Measurements from ENCODE around the gene C11orf24.

DNA sequence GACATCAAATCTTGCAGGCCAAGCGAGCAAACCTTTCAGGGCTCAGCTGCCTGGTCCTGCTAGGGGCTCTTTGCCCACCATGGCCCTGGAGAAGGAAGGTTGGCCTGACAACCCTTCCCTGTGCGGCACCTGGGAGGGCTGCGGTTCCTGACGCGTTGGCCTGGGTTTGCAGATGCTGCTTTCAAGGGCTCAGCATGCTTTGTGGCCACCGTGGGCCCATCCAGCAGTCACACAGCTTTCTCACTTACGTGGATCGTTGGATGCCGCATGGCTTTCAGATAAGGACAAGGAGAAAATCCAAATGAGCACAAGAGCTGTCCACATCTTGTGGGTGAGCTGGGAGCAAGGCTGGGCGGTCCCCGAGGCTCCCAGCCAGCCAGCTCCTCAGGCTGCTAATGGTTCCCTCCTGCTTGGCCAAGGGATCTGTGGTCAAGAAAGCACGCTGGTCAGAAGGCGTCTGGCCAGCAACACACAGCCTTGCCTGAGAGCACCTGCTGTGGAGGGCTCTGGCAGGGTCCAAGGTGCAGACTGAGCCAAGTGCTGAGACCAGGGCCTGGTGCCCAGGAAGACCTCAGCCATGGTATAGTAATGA lies 8.2 kb downstream of the C11orf24 start:
- TF ChIP-seq, protein P1, sequence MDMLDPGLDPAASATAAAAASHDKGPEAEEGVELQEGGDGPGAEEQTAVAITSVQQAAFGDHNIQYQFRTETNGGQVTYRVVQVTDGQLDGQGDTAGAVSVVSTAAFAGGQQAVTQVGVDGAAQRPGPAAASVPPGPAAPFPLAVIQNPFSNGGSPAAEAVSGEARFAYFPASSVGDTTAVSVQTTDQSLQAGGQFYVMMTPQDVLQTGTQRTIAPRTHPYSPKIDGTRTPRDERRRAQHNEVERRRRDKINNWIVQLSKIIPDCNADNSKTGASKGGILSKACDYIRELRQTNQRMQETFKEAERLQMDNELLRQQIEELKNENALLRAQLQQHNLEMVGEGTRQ (IDR thresholded peaks at IDR 0.05; ENCODE audit: borderline replicate concordance, low read depth, low read length), result no peak
- TF ChIP-seq, protein P2, sequence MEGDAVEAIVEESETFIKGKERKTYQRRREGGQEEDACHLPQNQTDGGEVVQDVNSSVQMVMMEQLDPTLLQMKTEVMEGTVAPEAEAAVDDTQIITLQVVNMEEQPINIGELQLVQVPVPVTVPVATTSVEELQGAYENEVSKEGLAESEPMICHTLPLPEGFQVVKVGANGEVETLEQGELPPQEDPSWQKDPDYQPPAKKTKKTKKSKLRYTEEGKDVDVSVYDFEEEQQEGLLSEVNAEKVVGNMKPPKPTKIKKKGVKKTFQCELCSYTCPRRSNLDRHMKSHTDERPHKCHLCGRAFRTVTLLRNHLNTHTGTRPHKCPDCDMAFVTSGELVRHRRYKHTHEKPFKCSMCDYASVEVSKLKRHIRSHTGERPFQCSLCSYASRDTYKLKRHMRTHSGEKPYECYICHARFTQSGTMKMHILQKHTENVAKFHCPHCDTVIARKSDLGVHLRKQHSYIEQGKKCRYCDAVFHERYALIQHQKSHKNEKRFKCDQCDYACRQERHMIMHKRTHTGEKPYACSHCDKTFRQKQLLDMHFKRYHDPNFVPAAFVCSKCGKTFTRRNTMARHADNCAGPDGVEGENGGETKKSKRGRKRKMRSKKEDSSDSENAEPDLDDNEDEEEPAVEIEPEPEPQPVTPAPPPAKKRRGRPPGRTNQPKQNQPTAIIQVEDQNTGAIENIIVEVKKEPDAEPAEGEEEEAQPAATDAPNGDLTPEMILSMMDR (IDR thresholded peaks at IDR 0.05), result no peak
- TF ChIP-seq RFX5 (IDR thresholded peaks at IDR 0.05; ENCODE audit: low read length), result no peak
- no peak for TF ChIP-seq SIN3A (IDR thresholded peaks at IDR 0.05; ENCODE audit: borderline replicate concordance, low read depth, low read length)
- TF ChIP-seq, protein P3, sequence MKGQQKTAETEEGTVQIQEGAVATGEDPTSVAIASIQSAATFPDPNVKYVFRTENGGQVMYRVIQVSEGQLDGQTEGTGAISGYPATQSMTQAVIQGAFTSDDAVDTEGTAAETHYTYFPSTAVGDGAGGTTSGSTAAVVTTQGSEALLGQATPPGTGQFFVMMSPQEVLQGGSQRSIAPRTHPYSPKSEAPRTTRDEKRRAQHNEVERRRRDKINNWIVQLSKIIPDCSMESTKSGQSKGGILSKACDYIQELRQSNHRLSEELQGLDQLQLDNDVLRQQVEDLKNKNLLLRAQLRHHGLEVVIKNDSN (IDR thresholded peaks at IDR 0.05; ENCODE audit: borderline replicate concordance, low read depth), result no peak
- TF ChIP-seq, protein P4, sequence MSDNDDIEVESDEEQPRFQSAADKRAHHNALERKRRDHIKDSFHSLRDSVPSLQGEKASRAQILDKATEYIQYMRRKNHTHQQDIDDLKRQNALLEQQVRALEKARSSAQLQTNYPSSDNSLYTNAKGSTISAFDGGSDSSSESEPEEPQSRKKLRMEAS (IDR thresholded peaks at IDR 0.05; ENCODE audit: low read depth), result no peak
- no peak for TF ChIP-seq SMC3 (IDR thresholded peaks at IDR 0.05; ENCODE audit: low read depth, low read length)
- TF ChIP-seq, protein P5, sequence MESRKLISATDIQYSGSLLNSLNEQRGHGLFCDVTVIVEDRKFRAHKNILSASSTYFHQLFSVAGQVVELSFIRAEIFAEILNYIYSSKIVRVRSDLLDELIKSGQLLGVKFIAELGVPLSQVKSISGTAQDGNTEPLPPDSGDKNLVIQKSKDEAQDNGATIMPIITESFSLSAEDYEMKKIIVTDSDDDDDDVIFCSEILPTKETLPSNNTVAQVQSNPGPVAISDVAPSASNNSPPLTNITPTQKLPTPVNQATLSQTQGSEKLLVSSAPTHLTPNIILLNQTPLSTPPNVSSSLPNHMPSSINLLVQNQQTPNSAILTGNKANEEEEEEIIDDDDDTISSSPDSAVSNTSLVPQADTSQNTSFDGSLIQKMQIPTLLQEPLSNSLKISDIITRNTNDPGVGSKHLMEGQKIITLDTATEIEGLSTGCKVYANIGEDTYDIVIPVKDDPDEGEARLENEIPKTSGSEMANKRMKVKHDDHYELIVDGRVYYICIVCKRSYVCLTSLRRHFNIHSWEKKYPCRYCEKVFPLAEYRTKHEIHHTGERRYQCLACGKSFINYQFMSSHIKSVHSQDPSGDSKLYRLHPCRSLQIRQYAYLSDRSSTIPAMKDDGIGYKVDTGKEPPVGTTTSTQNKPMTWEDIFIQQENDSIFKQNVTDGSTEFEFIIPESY (IDR thresholded peaks at IDR 0.05; ENCODE audit: borderline replicate concordance, low read depth), result no peak
- no peak for TF ChIP-seq MXI1 (IDR thresholded peaks at IDR 0.05; ENCODE audit: low read depth, low read length)
- TF ChIP-seq CHD2 (IDR thresholded peaks at IDR 0.05; ENCODE audit: low read length, partially characterized antibody), result no peak
- TF ChIP-seq RAD21 (IDR thresholded peaks at IDR 0.05; ENCODE audit: low read length), result no peak

Data from SK-N-SH (cell line).